LNCaP clone FGC (cell line): Measurements from ENCODE around the gene NPVF.

ENCODE experiments used
- DNase-seq: peaks from one replicate; pipeline ENCODE4 v3.0.0-alpha.2; 2011; ENCODE audit warnings: low read depth
- H3K4me3 ChIP-seq: 2 replicates; pipeline ENCODE4 v1.5.1; 2011; ENCODE audit warnings: mild to moderate bottlenecking, low read depth, low read length, control low read depth
- CTCF ChIP-seq: IDR thresholded peaks from 2 replicates; pipeline ENCODE4 v1.5.1; 2012; ENCODE audit warnings: mild to moderate bottlenecking; ENCODE audit not compliant: control insufficient read depth, insufficient read depth; ENCODE audit errors: extremely low read depth

NPVF gene

DNA sequence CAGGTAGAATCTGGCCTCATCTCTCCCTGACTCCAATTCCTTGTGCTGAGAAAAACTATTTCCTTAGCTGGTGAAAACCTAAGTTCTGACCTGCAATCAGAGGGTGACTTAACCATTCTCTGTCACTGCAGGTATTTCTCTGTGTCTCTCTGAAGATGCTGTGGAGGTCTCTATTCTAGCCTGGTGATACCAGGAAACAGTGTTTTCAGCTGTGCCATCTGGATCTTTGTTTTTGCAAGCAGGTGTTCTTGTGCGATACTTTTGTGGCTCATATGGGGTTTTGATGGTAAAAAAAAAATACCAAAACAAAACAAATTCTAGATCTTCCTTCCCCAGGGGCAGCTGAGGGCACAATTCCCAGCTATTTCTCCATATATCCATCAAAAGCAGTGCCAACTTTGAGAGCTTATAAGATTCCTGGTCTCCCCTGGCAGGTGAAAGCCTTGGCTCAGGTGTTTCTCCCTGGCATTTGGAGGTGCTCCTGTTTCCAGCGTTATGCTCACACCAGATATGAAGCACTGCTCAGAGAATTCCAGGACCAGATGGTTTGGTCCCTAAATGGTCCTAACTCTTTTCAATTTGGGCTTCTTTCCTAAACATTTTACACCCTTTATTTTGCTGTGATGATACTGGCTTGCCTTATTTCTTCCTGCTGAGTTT is 9.9 kb upstream of the NPVF start:
- DNase-seq = no peak
- H3K4me3 ChIP-seq = no peak overlapping the region
- TF ChIP-seq CTCF = no peak

- no peak for TF ChIP-seq CTCF
- DNase-seq = no peak
- no peak overlapping the region for H3K4me3 ChIP-seq
Measured at GRCh38 chr7:25235471-25235870, 7.2 kb upstream of the NPVF start.

DNA sequence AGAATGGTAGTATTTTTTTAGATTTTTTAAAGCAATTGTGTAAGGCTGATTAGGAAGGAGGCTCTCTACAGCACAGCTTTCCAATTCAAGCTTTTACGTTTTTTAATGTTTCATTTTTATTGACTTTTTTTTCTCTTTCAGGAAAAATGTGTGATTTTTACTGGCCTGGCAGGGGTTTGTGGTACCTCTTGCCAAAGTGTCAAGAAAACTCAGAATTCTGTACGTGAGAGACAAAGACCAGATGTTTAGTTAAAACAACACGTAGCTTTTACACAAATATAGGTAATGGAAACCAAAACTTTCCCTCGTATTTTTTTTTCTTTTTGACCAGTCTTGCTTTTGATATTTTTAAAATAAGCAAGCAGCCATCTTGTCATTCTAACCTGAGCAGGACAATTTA is 6.0 kb upstream of the NPVF start:
- no peak for DNase-seq
- no peak overlapping the region for H3K4me3 ChIP-seq
- TF ChIP-seq CTCF = no peak

- no peak for TF ChIP-seq CTCF
Measured at GRCh38 chr7:25223206-25223605, 5.1 kb downstream of the NPVF start.

GRCh38 chr7:25222666-25223065 is 5.6 kb downstream of the NPVF start:
- DNase-seq = no peak
- no peak overlapping the region for H3K4me3 ChIP-seq
- TF ChIP-seq CTCF = no peak

More at GRCh38 chr7:25223206-25223605, 5.1 kb downstream of the NPVF start:
- no peak overlapping the region for H3K4me3 ChIP-seq
- no peak for DNase-seq

GRCh38 chr7:25221009-25221408 is 7.3 kb downstream of the NPVF start:
- no peak for DNase-seq
- H3K4me3 ChIP-seq = no peak overlapping the region
- no peak for TF ChIP-seq CTCF

- no peak for DNase-seq
- TF ChIP-seq CTCF = no peak
Measured at GRCh38 chr7:25218191-25218590, 10.1 kb downstream of the NPVF start.

More at GRCh38 chr7:25218191-25218590, 10.1 kb downstream of the NPVF start:
- H3K4me3 ChIP-seq = no peak overlapping the region
